HEK293 (cell line): ENCODE measurements around the gene TTLL11.

Experiments
- CTCF ChIA-PET: fragments of 350-600 bp; formaldehyde crosslinking; extraction: SDS; loops from one replicate; lab custom pipeline; 2021; ENCODE audit warnings: antibody characterized with exemption; lab: Yijun Ruan, JAX
- POLR2A ChIA-PET: fragments of 300-600 bp; formaldehyde crosslinking; extraction: SDS; loops from one replicate; lab custom pipeline; 2020; ENCODE audit warnings: antibody characterized with exemption, inconsistent platforms; lab: Yijun Ruan, JAX
- H3K27ac ChIP-seq: fragments of 200-500 bp; sonication (Bioruptor generic); 2 replicates; pipeline ENCODE4 v1.5.1; 2014; ENCODE audit warnings: low read depth, low read length, control low read depth, inconsistent platforms; ENCODE audit errors: extremely low read depth
- H3K36me3 ChIP-seq, 2 experiments: fragments of 200-500 bp in 1 of 2; sonication (Bioruptor generic) in 1 of 2; 1 replicate in 1 of 2; 2 replicates in 1 of 2; pipeline ENCODE4 v1.5.1; 2014 to 2017; ENCODE audit warnings: inconsistent platforms in 2 of 2, low read length in 2 of 2; ENCODE audit not compliant: control insufficient read depth in 2 of 2, insufficient read depth in 1 of 2
- H3K4me1 ChIP-seq: fragments of 200-500 bp; sonication (Bioruptor generic); 2 replicates; pipeline ENCODE4 v1.5.1; 2014; ENCODE audit warnings: mild to moderate bottlenecking, low read length, inconsistent platforms; ENCODE audit not compliant: control insufficient read depth, insufficient read depth
- H3K4me3 ChIP-seq: 2 replicates; pipeline ENCODE4 v1.5.1; 2011; ENCODE audit warnings: low read depth, mild to moderate bottlenecking, control low read depth, low read length, moderate library complexity
- H3K9me3 ChIP-seq: fragments of 200-500 bp; sonication (Bioruptor generic); 2 replicates; pipeline ENCODE4 v1.5.1; 2014; ENCODE audit warnings: low read depth, low read length, inconsistent platforms; ENCODE audit not compliant: control insufficient read depth, insufficient read depth
- GLIS1 ChIP-seq: fragments of 450-650 bp; formaldehyde crosslinking; IDR thresholded peaks from 2 replicates; pipeline ENCODE4 v1.5.1; 2016; ENCODE audit warnings: missing biosample characterization, missing genetic modification characterization
- KLF8 ChIP-seq: fragments of 450-650 bp; formaldehyde crosslinking; IDR thresholded peaks from 2 replicates; pipeline ENCODE4 v1.5.1; 2016; ENCODE audit warnings: missing biosample characterization, missing genetic modification characterization
- SP2 ChIP-seq: fragments of 450-650 bp; formaldehyde crosslinking; IDR thresholded peaks from 2 replicates; pipeline ENCODE4 v1.5.1; 2016; ENCODE audit warnings: missing biosample characterization, missing genetic modification characterization
- TRIM28 ChIP-seq: IDR thresholded peaks from 2 replicates; pipeline ENCODE4 v1.6.1; 2011; ENCODE audit warnings: low read length, control low read depth, borderline replicate concordance
- ZBTB11 ChIP-seq: fragments of 450-650 bp; formaldehyde crosslinking; conservative IDR thresholded peaks from 2 replicates; pipeline ENCODE4 v1.5.1; 2016; ENCODE audit warnings: low read depth, missing biosample characterization, missing genetic modification characterization
- ZNF138 ChIP-seq: fragments of 450-650 bp; formaldehyde crosslinking; IDR thresholded peaks from 2 replicates; pipeline ENCODE4 v1.5.1; 2016; ENCODE audit warnings: missing biosample characterization, missing genetic modification characterization, borderline replicate concordance
- ZNF140 ChIP-seq: fragments of 450-650 bp; formaldehyde crosslinking; IDR thresholded peaks from 2 replicates; pipeline ENCODE4 v1.5.1; 2016; ENCODE audit warnings: missing biosample characterization, missing genetic modification characterization
- ZNF155 ChIP-seq: fragments of 450-650 bp; formaldehyde crosslinking; IDR thresholded peaks from 2 replicates; pipeline ENCODE4 v1.5.1; 2016; ENCODE audit warnings: missing biosample characterization, missing genetic modification characterization
- ZNF518A ChIP-seq: fragments of 450-650 bp; formaldehyde crosslinking; conservative IDR thresholded peaks from 2 replicates; pipeline ENCODE4 v1.5.1; 2016; ENCODE audit warnings: low read depth, missing biosample characterization, missing genetic modification characterization
- ZNF521 ChIP-seq: fragments of 450-650 bp; formaldehyde crosslinking; IDR thresholded peaks from 2 replicates; pipeline ENCODE4 v1.5.1; 2017; ENCODE audit warnings: missing biosample characterization, mild to moderate bottlenecking, missing genetic modification characterization
- ZNF555 ChIP-seq: fragments of 450-650 bp; formaldehyde crosslinking; conservative IDR thresholded peaks from 2 replicates; pipeline ENCODE4 v1.5.1; 2017; ENCODE audit warnings: missing biosample characterization, mild to moderate bottlenecking, missing genetic modification characterization, inconsistent platforms
- ZNF585B ChIP-seq: fragments of 450-650 bp; formaldehyde crosslinking; IDR thresholded peaks from 2 replicates; pipeline ENCODE4 v1.5.1; 2016; ENCODE audit warnings: missing biosample characterization, missing genetic modification characterization
- ZNF692 ChIP-seq: fragments of 450-650 bp; formaldehyde crosslinking; IDR thresholded peaks from 2 replicates; pipeline ENCODE4 v1.5.1; 2016; ENCODE audit warnings: missing biosample characterization, missing genetic modification characterization
- ZNF768 ChIP-seq: fragments of 450-650 bp; formaldehyde crosslinking; IDR thresholded peaks from 2 replicates; pipeline ENCODE4 v1.5.1; 2018; ENCODE audit warnings: missing biosample characterization, mild to moderate bottlenecking, missing genetic modification characterization
- ZNF830 ChIP-seq: fragments of 450-650 bp; IDR thresholded peaks from 2 replicates; pipeline ENCODE4 v1.5.0; 2018; ENCODE audit warnings: missing biosample characterization, missing genetic modification characterization, low read depth, mild to moderate bottlenecking, moderate library complexity
- ZSCAN4 ChIP-seq: fragments of 450-650 bp; formaldehyde crosslinking; IDR thresholded peaks from 2 replicates; pipeline ENCODE4 v1.5.1; 2017; ENCODE audit warnings: missing biosample characterization, missing genetic modification characterization
- TF ChIP-seq, protein P1 (sequence below): fragments of 450-650 bp; formaldehyde crosslinking; IDR thresholded peaks from 2 replicates; pipeline ENCODE4 v1.5.1; 2017; ENCODE audit warnings: missing biosample characterization, missing genetic modification characterization

Gene TTLL11

GRCh38 chr9:121987314-121987713 is 105.8 kb downstream of the TTLL11 start:
- no peaks in the 10 kb centered on the region for H3K9me3 ChIP-seq
- H3K4me1 ChIP-seq: no peaks in the 10 kb centered on the region
- H3K36me3 ChIP-seq: no peaks in the 10 kb centered on the region
- no peak overlapping the region for H3K27ac ChIP-seq
- ChIA-PET POLR2A (no interaction called here), CTCF (interaction anchor here (0.7 kb wide), 1 partner anchor 300 kb away, joined by 3 read pairs; no protein-coding TSS in a partner anchor)
- no peak for TF ChIP-seq ZBTB11
- no peak for TF ChIP-seq ZNF555 (tag by site-specific recombination)
- no peak for TF ChIP-seq KLF8 (tag by site-specific recombination)
- TF ChIP-seq ZNF830 (tag by site-specific recombination): no peak
- no peak for TF ChIP-seq ZNF521 (tag by site-specific recombination)
- no peak for TF ChIP-seq ZNF585B
- no peak for TF ChIP-seq SP2 (tag by site-specific recombination)
- no peak overlapping the region for H3K4me3 ChIP-seq

- CTCF ChIA-PET: interaction anchor here (0.6 to 0.7 kb wide), 2 partner anchors 50 to 393 kb away, joined by 3 read pairs; no protein-coding TSS in a partner anchor
- Histone ChIP-seq H3K36me3 (no peaks in the 10 kb centered on the region), H3K9me3 (no peaks in the 10 kb centered on the region)
- TF ChIP-seq ZNF518A (tag by site-specific recombination) (no peak), GLIS1 (tag by site-specific recombination) (no peak), ZNF768 (tag by site-specific recombination) (no peak), TRIM28 (no peak), ZNF155 (tag by site-specific recombination) (no peak), ZSCAN4 (tag by site-specific recombination) (no peak), ZNF138 (tag by site-specific recombination) (no peak), ZNF692 (tag by site-specific recombination) (no peak), ZNF140 (tag by site-specific recombination) (no peak)
- TF ChIP-seq, protein P1, sequence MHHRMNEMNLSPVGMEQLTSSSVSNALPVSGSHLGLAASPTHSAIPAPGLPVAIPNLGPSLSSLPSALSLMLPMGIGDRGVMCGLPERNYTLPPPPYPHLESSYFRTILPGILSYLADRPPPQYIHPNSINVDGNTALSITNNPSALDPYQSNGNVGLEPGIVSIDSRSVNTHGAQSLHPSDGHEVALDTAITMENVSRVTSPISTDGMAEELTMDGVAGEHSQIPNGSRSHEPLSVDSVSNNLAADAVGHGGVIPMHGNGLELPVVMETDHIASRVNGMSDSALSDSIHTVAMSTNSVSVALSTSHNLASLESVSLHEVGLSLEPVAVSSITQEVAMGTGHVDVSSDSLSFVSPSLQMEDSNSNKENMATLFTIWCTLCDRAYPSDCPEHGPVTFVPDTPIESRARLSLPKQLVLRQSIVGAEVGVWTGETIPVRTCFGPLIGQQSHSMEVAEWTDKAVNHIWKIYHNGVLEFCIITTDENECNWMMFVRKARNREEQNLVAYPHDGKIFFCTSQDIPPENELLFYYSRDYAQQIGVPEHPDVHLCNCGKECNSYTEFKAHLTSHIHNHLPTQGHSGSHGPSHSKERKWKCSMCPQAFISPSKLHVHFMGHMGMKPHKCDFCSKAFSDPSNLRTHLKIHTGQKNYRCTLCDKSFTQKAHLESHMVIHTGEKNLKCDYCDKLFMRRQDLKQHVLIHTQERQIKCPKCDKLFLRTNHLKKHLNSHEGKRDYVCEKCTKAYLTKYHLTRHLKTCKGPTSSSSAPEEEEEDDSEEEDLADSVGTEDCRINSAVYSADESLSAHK (tag by site-specific recombination): no peak
- TF ChIP-seq, all 188 proteins: peak for 0
- Histone ChIP-seq H3K4me1 (no peaks in the 10 kb centered on the region), H3K27ac (no peak overlapping the region), H3K4me3 (no peak overlapping the region)
- POLR2A ChIA-PET: no interaction called here
Observed at GRCh38 chr9:121985792-121986494, 107.2 kb downstream of the TTLL11 start.
